CD4-positive, alpha-beta T cell (primary cell): Measurements from ENCODE around the gene MYZAP. TPM values are rescaled to one million over a fixed set of nuclear protein-coding genes. Genes with fewer than 3 reads are reported as not detected.
A peak's percentile ranks its signal among the peaks of the same experiment; 100 is the strongest.

Experiments used
- ATAC-seq: fragments of 200-7000 bp; cut with Tn5 transposase; one replicate; pipeline ENCODE4 v1.10.0; 2022; ENCODE audit warnings: mild to moderate bottlenecking; ENCODE audit not compliant: poor library complexity
- CTCF ChIA-PET: fragments of 350-600 bp; sonication (Branson Sonifier 250); formaldehyde crosslinking; loops from one replicate; lab custom pipeline; 2021; ENCODE audit warnings: antibody characterized with exemption, inconsistent platforms; lab: Charles Lee
- POLR2A ChIA-PET: fragments of 350-600 bp; sonication (Branson Sonifier 250); formaldehyde crosslinking; loops from one replicate; lab custom pipeline; 2021; ENCODE audit warnings: antibody characterized with exemption, inconsistent platforms; lab: Charles Lee
- DNase-seq, 14 experiments: peaks; one replicate each; pipeline ENCODE4 v3.0.0-alpha.2; 2013 to 2020; ENCODE audit warnings: mixed read lengths in 2 of 14
- H3K27ac ChIP-seq, 2 donors: one replicate each; pipeline versions ENCODE4 v1.5.1 to v1.7.0; 2013; ENCODE audit warnings: low read length in 2 of 2, low read depth in 1 of 2, mild to moderate bottlenecking in 1 of 2
- H3K27me3 ChIP-seq, 2 experiments: 1 replicate in 1 of 2; 2 replicates in 1 of 2; pipeline versions ENCODE4 v1.6.1 to v1.7.0; 2013; ENCODE audit warnings: low read length in 2 of 2, control low read depth in 1 of 2, mild to moderate bottlenecking in 1 of 2, moderate library complexity in 1 of 2; ENCODE audit not compliant: insufficient read depth in 2 of 2, control insufficient read depth in 1 of 2
- H3K36me3 ChIP-seq: one replicate; pipeline ENCODE4 v1.6.1; 2013; ENCODE audit warnings: low read length, control low read depth; ENCODE audit not compliant: insufficient read depth
- H3K4me1 ChIP-seq: one replicate; pipeline ENCODE4 v1.6.1; 2013; ENCODE audit warnings: low read length, control low read depth; ENCODE audit not compliant: insufficient read depth
- H3K4me3 ChIP-seq: one replicate; pipeline ENCODE4 v1.5.1; 2013; ENCODE audit warnings: mild to moderate bottlenecking, low read length, moderate library complexity
- H3K9me3 ChIP-seq, 2 experiments: 1 replicate in 1 of 2; 2 replicates in 1 of 2; pipeline versions ENCODE4 v1.6.1 to v1.7.0; 2013; ENCODE audit warnings: low read length in 2 of 2, mild to moderate bottlenecking in 2 of 2, control low read depth in 1 of 2, moderate library complexity in 1 of 2; ENCODE audit not compliant: control insufficient read depth in 1 of 2, insufficient read depth in 1 of 2
- H3K27ac Mint-ChIP-seq: one replicate; pipeline ENCODE4 v1.8.0; 2020; ENCODE audit warnings: mixed read lengths
- H3K27me3 Mint-ChIP-seq: one replicate; pipeline ENCODE4 v1.8.0; 2021; ENCODE audit warnings: mixed read lengths
- H3K36me3 Mint-ChIP-seq: one replicate; pipeline ENCODE4 v1.8.0; 2021; ENCODE audit warnings: low read depth, mixed read lengths
- H3K4me1 Mint-ChIP-seq: one replicate; pipeline ENCODE4 v1.8.0; 2021; ENCODE audit warnings: low read depth, mixed read lengths
- H3K4me3 Mint-ChIP-seq: one replicate; pipeline ENCODE4 v1.8.0; 2020; ENCODE audit warnings: mild to moderate bottlenecking, mixed read lengths
- H3K9me3 Mint-ChIP-seq: one replicate; pipeline ENCODE4 v1.8.0; 2020; ENCODE audit warnings: mixed read lengths
- intact Hi-C, 2 experiments: fragments of 100-400 bp; cut with DNase I in 1 of 2; cut with micrococcal nuclease in 1 of 2; formaldehyde crosslinking; loops; one replicate each; pipeline versions ENCODE4 v1.15.1 to v1.9.0; 2023 to 2025; cut with DNase I, micrococcal nuclease
- total RNA-seq, 174 experiments: library from RNA in 2 of 174; stranded (reverse) in 2 of 174; gene quantifications; one replicate each; pipeline ENCODE4 v1.2.3 and lab custom pipeline; 2021 to 2026
- TF ChIP-seq, protein P1 (sequence below): fragments of 200-600 bp; IDR thresholded peaks from one replicate; pipeline ENCODE4 v1.8.0; 2022; ENCODE audit warnings: antibody characterized with exemption, mild to moderate bottlenecking

The MYZAP gene
- total RNA-seq, 2 experiments from 2014 or later, result 0.66 to 1.1 TPM

DNA sequence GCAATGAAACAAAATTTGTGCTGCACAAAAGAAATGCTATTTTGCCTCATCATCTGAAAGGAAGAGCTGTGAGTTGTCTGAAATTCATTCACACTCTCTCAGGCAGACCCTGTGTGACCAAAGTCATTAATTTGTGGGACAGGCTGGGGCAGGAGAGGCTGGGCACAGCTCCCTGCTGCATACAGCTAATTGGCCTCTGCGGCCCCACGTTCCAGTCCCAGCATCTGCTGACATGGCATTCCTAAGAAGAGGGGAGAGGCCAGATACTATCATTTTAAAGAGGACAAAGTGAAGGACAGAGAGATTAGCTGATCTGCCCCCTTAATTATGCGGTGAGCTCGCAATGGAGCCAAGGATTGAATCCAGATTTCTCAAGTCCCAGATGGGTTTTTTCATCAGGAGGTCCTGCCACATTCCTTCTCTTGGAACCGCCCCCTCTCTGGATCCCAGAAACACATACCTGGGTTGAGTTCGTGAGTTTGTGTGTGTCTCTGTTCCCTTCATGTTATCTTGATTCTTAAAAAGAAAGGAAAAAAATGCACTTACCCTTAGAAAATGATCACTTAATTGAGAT is 139.9 kb downstream of the MYZAP start:
- Mint-ChIP-seq H3K36me3 (no peaks in the 10 kb centered on the region), H3K27ac (no peak overlapping the region), H3K4me1 (peaks cover 8% of the 10 kb centered on the region), H3K9me3 (no peaks in the 10 kb centered on the region), H3K27me3 (no peaks in the 10 kb centered on the region), H3K4me3 (no peak overlapping the region)
- DNase-seq, result no peak
- ChIA-PET POLR2A (interaction anchor here (0.6 kb wide), 1 partner anchor 1245 kb away, joined by 3 read pairs; no protein-coding TSS in a partner anchor), CTCF (interaction anchor here (0.6 to 2.0 kb wide), 4 partner anchors 7 to 1313 kb away, joined by 3 to 14 read pairs (median 5); no protein-coding TSS in a partner anchor)
- TF ChIP-seq, protein P1, sequence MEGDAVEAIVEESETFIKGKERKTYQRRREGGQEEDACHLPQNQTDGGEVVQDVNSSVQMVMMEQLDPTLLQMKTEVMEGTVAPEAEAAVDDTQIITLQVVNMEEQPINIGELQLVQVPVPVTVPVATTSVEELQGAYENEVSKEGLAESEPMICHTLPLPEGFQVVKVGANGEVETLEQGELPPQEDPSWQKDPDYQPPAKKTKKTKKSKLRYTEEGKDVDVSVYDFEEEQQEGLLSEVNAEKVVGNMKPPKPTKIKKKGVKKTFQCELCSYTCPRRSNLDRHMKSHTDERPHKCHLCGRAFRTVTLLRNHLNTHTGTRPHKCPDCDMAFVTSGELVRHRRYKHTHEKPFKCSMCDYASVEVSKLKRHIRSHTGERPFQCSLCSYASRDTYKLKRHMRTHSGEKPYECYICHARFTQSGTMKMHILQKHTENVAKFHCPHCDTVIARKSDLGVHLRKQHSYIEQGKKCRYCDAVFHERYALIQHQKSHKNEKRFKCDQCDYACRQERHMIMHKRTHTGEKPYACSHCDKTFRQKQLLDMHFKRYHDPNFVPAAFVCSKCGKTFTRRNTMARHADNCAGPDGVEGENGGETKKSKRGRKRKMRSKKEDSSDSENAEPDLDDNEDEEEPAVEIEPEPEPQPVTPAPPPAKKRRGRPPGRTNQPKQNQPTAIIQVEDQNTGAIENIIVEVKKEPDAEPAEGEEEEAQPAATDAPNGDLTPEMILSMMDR, result no peak
- Histone ChIP-seq H3K27ac (no peak overlapping the region), H3K4me1 (no peaks in the 10 kb centered on the region), H3K4me3 (no peak overlapping the region), H3K27me3 (no peaks in the 10 kb centered on the region), H3K36me3 (no peaks in the 10 kb centered on the region), H3K9me3 (no peaks in the 10 kb centered on the region)
- intact Hi-C loops, result loop anchor here (1.0 to 5.0 kb wide), 2 partner anchors 64 to 170 kb away; no protein-coding TSS in a partner anchor
- no peak for ATAC-seq

DNA sequence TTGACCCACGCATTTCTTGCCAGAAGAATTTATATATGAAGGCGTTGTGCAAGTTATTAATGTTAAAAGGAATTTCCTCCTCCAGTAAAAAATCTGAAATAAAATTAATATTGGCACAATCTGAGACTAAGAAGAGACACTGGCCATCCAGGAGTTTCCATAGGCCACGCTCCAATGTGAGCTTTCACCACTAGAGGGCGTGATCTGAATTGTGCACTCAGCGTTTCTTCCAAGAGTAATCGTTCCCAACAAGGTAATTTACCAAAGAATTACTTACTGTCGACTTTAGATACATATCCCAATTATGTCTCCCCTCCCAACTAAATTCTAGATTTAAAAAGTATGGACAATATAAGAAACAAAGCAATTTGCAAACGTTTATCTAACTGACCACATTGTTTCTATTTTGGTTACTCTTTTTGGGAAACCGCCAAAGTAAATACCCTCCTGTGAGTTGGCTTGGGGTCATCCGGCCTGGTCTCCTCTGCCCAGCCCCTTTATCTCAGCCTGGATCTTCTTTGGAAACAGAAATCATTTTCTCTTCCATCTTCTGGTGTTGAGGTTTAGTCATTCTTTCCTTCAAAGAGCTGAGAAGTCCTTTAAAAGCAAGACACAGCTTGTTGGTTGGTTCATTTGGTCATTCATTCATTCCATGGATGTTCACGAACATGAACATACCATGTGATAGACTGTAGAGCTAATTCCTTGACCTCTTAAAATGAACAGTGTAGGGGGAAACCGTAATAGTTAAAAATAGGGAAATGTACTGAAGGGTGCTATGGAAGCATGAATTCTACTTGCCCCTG is 141.0 kb downstream of the MYZAP start:
- intact Hi-C loops, result loop anchor here (1.0 to 5.0 kb wide), 2 partner anchors 65 to 171 kb away; no protein-coding TSS in a partner anchor
- TF ChIP-seq, protein P1, result peak; percentile 94
- peaks cover 4% of the 10 kb centered on the region for H3K36me3 Mint-ChIP-seq
- no peak overlapping the region for H3K4me3 ChIP-seq
- no peaks in the 10 kb centered on the region for H3K4me1 ChIP-seq
- H3K4me3 Mint-ChIP-seq, result no peak overlapping the region
- no peaks in the 10 kb centered on the region for H3K9me3 Mint-ChIP-seq
- DNase-seq (peak in 13 of 14 experiments; percentile 9 to 71 (median 33)), ATAC-seq (no peak)
- H3K27ac Mint-ChIP-seq, result no peak overlapping the region
- H3K4me1 Mint-ChIP-seq, result peaks cover 13% of the 10 kb centered on the region
- no peaks in the 10 kb centered on the region for H3K36me3 ChIP-seq
- CTCF ChIA-PET, result interaction anchor here (0.5 to 2.0 kb wide), 11 partner anchors 8 to 333 kb away, joined by 3 to 14 read pairs (median 3); partner anchors contain the start of gene POLR2M
- H3K27me3 Mint-ChIP-seq, result no peaks in the 10 kb centered on the region
- POLR2A ChIA-PET, result interaction anchor here (0.6 kb wide), 1 partner anchor 26 kb away, joined by 3 read pairs; the partner anchor contains the start of gene POLR2M
- H3K27ac ChIP-seq, result no peak overlapping the region
- no peaks in the 10 kb centered on the region for H3K27me3 ChIP-seq
- no peaks in the 10 kb centered on the region for H3K9me3 ChIP-seq

DNA sequence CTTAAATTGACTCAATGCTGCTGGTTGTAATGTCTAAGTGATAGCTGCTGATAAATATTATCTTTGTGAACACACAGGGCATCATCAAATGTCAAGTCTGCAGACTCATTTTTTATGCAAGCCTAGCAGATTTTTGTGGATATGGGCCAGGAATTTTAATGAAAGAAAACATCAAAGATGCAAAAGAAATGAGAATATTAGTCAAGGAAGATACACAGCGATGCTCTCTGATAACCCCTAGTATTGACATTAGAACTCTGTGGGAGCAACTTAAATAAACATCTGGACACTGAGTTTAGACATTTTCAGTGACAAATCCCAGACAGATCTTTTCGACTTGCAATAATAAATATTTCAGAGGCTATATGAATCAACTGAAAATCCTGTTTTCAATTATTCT is 143.2 kb downstream of the MYZAP start:
- Histone ChIP-seq H3K4me3 (no peak overlapping the region), H3K27me3 (no peaks in the 10 kb centered on the region), H3K4me1 (no peaks in the 10 kb centered on the region), H3K9me3 (no peaks in the 10 kb centered on the region), H3K36me3 (no peaks in the 10 kb centered on the region), H3K27ac (no peak overlapping the region)
- ChIA-PET POLR2A (interaction anchor here (0.7 kb wide), 1 partner anchor 30 kb away, joined by 3 read pairs; no protein-coding TSS in a partner anchor), CTCF (no interaction called here)
- H3K4me1 Mint-ChIP-seq, result peaks cover 16% of the 10 kb centered on the region
- H3K27ac Mint-ChIP-seq, result no peak overlapping the region
- H3K4me3 Mint-ChIP-seq, result no peak overlapping the region
- ATAC-seq, result no peak
- H3K27me3 Mint-ChIP-seq, result no peaks in the 10 kb centered on the region
- peaks cover 4% of the 10 kb centered on the region for H3K36me3 Mint-ChIP-seq
- no peak for DNase-seq
- TF ChIP-seq, protein P1, result no peak
- intact Hi-C loops, result loop anchor here in 1 of 2 experiments (5.0 kb wide), 1 partner anchor 68 kb away; no protein-coding TSS in a partner anchor
- no peaks in the 10 kb centered on the region for H3K9me3 Mint-ChIP-seq

Other genes with a start within 250 kb of the MYZAP start
- gene CGNL1, start 215.4 kb upstream of the MYZAP start, total RNA-seq, result not detected
- 100 to 1,000 TPM in 1 of 2 experiments, 10 to 100 TPM in 1; 88.5 to 109 TPM for gene POLR2M, start 114.8 kb downstream of the MYZAP start, total RNA-seq